SK-N-MC (cell line): ENCODE data around the gene PAFAH1B2.

Experiments used
- EZH2 ChIP-seq: fragments of 200-600 bp; sonication (generic); IDR thresholded peaks from one replicate; pipeline ENCODE4 v1.6.1; 2017; ENCODE audit warnings: antibody characterized with exemption
- POLR2AphosphoS5 ChIP-seq: IDR thresholded peaks from 2 replicates; pipeline ENCODE4 v1.6.1; 2012; ENCODE audit warnings: mild to moderate bottlenecking, low read depth, low read length, borderline replicate concordance

DNA sequence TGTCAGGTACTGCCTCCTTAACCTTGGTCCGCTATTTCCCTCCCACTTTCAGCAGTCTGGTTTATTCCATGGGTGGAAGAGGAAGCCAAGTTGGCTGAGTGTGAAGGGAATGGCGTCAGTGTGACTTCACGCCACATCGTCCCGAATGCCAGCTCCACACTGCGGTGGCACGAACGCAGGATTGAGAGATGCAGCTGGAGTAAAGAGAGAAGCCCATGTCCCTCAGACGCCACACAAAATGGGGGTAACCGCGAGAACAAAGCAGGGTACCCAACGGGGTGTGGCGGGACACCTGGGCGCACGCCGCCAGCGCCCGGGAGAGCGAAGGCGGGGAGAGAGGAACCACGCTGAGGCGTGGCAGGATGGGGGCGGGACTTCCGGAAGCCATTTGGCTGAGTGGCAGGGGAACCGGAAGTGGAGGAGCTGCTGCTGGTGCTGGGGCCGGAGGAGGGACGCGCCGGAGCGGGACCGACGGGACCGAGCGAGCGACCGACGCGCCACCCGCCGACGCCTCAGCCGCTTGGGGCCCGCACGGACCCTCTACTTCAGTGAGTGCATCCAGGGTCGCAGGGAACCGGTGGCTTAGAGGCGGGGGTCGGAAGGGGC, at the start of gene PAFAH1B2:
- TF ChIP-seq POLR2AphosphoS5 (peak; percentile 97), EZH2 (no peak)
